ENCODE data around the gene PANX2. TPM values are rescaled to one million over a fixed set of nuclear protein-coding genes. Genes with fewer than 3 reads are reported as not detected.
"Not testable (repeated sequence)": the region's sequence is repeated elsewhere in the genome, so short reads cannot be mapped to it uniquely, and the experiment has no call there.

PANX2 gene
- total RNA-seq, 4 donors from 2014 or later, result 1.4 to 4.3 (median 1.8) TPM

- no peak for TF ChIP-seq POLR2A (IDR thresholded peaks at IDR 0.05)
- TF ChIP-seq, protein P1, sequence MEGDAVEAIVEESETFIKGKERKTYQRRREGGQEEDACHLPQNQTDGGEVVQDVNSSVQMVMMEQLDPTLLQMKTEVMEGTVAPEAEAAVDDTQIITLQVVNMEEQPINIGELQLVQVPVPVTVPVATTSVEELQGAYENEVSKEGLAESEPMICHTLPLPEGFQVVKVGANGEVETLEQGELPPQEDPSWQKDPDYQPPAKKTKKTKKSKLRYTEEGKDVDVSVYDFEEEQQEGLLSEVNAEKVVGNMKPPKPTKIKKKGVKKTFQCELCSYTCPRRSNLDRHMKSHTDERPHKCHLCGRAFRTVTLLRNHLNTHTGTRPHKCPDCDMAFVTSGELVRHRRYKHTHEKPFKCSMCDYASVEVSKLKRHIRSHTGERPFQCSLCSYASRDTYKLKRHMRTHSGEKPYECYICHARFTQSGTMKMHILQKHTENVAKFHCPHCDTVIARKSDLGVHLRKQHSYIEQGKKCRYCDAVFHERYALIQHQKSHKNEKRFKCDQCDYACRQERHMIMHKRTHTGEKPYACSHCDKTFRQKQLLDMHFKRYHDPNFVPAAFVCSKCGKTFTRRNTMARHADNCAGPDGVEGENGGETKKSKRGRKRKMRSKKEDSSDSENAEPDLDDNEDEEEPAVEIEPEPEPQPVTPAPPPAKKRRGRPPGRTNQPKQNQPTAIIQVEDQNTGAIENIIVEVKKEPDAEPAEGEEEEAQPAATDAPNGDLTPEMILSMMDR (IDR thresholded peaks at IDR 0.05), result no peak
- no peak overlapping the region for H3K4me3 ChIP-seq (ENCODE audit: low read depth, poor library complexity, severe bottlenecking)
- no peak for DNase-seq (ENCODE audit: low spot score in 2 of 2)
- 82 to 88% methylated on average over 16 to 18 of the region's 18 CpGs for WGBS, 2 donors
- intact Hi-C loops (cut with DNase I; ENCODE audit: low total_unique reads), result no loop called here
Observed at GRCh38 chr22:50144005-50144614, 26.4 kb upstream of the PANX2 start.

- WGBS, 2 donors, result 66 to 77% methylated on average over 25 of the region's 25 CpGs
- TF ChIP-seq, protein P1 (IDR thresholded peaks at IDR 0.05), result no peak
- TF ChIP-seq POLR2A (IDR thresholded peaks at IDR 0.05), result no peak
- DNase-seq (ENCODE audit: low spot score in 2 of 2), result peak in 1 of 2 donors; percentile 81
- intact Hi-C loops (cut with DNase I; ENCODE audit: low total_unique reads), result no loop called here
- no peak overlapping the region for H3K4me3 ChIP-seq (ENCODE audit: low read depth, poor library complexity, severe bottlenecking)
Observed at GRCh38 chr22:50145721-50146438, 24.7 kb upstream of the PANX2 start.

GRCh38 chr22:50146439-50147238 lies 23.9 kb upstream of the PANX2 start:
- TF ChIP-seq, protein P1 (IDR thresholded peaks at IDR 0.05), result no peak
- TF ChIP-seq POLR2A (IDR thresholded peaks at IDR 0.05), result no peak
- DNase-seq (ENCODE audit: low spot score in 2 of 2), result peak in 1 of 2 donors; percentile 82
- intact Hi-C loops (cut with DNase I; ENCODE audit: low total_unique reads), result no loop called here
- H3K4me3 ChIP-seq (ENCODE audit: low read depth, poor library complexity, severe bottlenecking), result no peak overlapping the region
- WGBS, 2 donors, result 43 to 49% methylated on average over 26 to 27 of the region's 27 CpGs

DNA sequence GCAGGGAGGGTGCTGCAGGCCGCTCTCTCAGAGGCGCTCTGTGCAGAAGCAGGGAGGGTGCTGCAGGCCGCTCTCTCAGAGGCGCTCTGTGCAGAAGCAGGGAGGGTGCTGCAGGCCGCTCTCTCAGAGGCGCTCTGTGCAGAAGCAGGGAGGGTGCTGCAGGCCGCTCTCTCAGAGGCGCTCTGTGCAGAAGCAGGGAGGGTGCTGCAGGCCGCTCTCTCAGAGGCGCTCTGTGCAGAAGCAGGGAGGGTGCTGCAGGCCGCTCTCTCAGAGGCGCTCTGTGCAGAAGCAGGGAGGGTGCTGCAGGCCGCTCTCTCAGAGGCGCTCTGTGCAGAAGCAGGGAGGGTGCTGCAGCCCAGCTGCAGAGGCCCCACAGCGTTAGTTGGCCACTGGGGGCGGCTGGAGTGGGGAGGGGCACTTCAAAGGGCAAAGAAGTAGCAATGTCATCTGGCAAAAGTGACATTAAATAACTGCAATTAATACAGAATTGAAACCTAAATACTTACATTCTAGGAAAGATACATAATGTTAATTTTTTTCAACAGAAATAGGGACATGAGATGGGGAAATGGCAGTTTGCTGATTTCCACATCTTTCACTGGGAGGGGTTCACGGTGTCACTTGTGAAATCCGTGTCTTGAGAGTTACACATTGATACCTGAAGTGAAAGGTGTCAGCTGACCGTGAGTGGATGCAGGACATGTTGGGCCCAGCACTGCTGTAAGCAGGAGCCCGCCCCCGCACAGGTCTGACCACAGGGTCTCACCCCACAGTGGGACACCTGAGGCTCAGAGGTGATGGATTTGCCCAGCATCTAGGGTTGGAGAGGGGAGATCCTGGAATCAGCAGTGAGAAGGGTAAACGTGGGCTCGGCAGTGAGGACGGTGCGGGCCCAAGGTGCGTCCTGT lies 23.0 kb upstream of the PANX2 start:
- intact Hi-C loops (cut with DNase I; ENCODE audit: low total_unique reads); DNase-seq (ENCODE audit: low spot score in 2 of 2); H3K4me3 ChIP-seq (ENCODE audit: low read depth, poor library complexity, severe bottlenecking): not testable (repeated sequence)
- WGBS, 2 donors, result 78 to 81% methylated on average over 14 to 15 of the region's 26 CpGs

DNA sequence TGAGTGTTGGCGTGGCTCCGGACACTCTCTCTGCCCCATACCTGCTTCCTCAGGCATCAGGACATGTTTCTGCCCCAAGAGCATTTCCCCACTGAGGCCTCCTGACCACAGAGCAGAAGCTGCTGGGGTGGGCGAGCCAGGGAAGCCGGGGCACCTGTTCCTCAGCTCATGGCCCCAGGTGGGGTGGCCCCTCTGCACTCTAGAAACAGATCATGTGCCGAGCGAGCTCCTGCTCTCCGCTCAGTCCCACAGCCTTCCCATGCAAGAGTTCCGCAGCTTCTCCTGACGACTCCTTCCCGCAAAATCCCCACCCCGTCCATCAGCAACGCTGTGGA lies 22.4 kb upstream of the PANX2 start:
- WGBS, 2 donors, result 92 to 94% methylated on average over 12 of the region's 12 CpGs
- intact Hi-C loops (cut with DNase I; ENCODE audit: low total_unique reads), result no loop called here
- TF ChIP-seq POLR2A (IDR thresholded peaks at IDR 0.05), result no peak
- TF ChIP-seq, protein P1 (IDR thresholded peaks at IDR 0.05), result no peak
- no peak overlapping the region for H3K4me3 ChIP-seq (ENCODE audit: low read depth, poor library complexity, severe bottlenecking)
- no peak for DNase-seq (ENCODE audit: low spot score in 2 of 2)
